Measurements from ENCODE around the gene CRY1. TPM values are rescaled to one million over a fixed set of nuclear protein-coding genes. Genes with fewer than 3 reads are reported as not detected.

CRY1 gene
- polyA plus RNA-seq, 1 of the 3 experiments (the other 2 are of a cell fraction), result 4.9 TPM

DNA sequence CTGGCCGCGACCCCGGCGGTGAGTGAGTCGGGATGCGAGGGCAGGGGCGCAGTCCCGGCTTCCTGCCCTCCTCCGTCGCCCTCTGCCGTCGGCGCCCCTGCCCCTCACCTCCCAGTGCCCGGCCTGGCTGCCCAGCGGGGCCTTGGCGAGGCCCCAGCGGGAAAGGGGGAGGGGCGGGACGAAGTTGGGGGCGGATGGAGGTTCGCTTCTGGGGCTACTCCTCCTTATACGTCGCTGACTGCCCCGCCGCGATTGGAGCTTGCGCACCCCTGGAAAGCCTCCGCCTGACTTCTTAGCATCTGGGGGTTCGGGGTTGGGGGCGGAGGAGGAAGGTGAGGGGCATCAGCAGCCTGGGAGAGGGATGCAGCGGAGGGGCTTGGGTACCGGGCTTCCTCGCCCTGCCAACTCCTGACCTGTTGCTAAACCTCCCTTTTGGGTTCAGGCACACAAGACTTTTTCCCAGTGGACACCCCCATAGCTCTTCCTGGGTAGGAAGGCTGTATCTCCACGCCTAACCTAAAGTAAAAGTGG, 137.2 kb downstream of the CRY1 start:
- WGBS (ENCODE audit: low lambda C conversion rate), result 1% methylated on average over 10 of the region's 34 CpGs
- H3K4me2 ChIP-seq, result peak overlapping the region; percentile 90
- CTCF ChIA-PET, result interaction anchor here (0.6 to 1.9 kb wide), 12 partner anchors 13 to 599 kb away, joined by 3 to 9 read pairs (median 4); partner anchors contain the start of genes MTERF2 and POLR3B
- H3K27me3 ChIP-seq (ENCODE audit: insufficient read depth), result no peaks in the 10 kb centered on the region
- peaks cover 43% of the 10 kb centered on the region for H4K20me1 ChIP-seq (ENCODE audit: insufficient read depth)
- no peak for TF ChIP-seq EZH2phosphoT487 (IDR thresholded peaks at IDR 0.05; ENCODE audit: borderline replicate concordance, low read depth)
- TF ChIP-seq FOSL2 (IDR thresholded peaks at IDR 0.05; ENCODE audit: borderline replicate concordance, low read depth), result no peak
- TF ChIP-seq SIN3A (IDR thresholded peaks at IDR 0.05; ENCODE audit: borderline replicate concordance, low read depth, low read length), result 0 out of 2 replicates have a peak, but pooled peaks have one; percentile 20
- peak; percentile 26; the same call in 1 of the 2 replicates for TF ChIP-seq NFIC (IDR thresholded peaks at IDR 0.05; ENCODE audit: borderline replicate concordance)
- TF ChIP-seq CHD2 (IDR thresholded peaks at IDR 0.05; ENCODE audit: low read length, partially characterized antibody), result peak; percentile 29
- TF ChIP-seq, protein P1, sequence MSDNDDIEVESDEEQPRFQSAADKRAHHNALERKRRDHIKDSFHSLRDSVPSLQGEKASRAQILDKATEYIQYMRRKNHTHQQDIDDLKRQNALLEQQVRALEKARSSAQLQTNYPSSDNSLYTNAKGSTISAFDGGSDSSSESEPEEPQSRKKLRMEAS (IDR thresholded peaks at IDR 0.05; ENCODE audit: low read depth), result peak; percentile 5; the same call in 1 of the 2 replicates
- no peak for TF ChIP-seq TCF12 (IDR thresholded peaks at IDR 0.05)
- TF ChIP-seq POLR2AphosphoS5 (IDR thresholded peaks at IDR 0.05; ENCODE audit: low read depth, low read length), result no peak
- TF ChIP-seq SMC3 (IDR thresholded peaks at IDR 0.05; ENCODE audit: low read depth, low read length), result peak; percentile 10; the same call in 1 of the 2 replicates
- TF ChIP-seq, protein P2, sequence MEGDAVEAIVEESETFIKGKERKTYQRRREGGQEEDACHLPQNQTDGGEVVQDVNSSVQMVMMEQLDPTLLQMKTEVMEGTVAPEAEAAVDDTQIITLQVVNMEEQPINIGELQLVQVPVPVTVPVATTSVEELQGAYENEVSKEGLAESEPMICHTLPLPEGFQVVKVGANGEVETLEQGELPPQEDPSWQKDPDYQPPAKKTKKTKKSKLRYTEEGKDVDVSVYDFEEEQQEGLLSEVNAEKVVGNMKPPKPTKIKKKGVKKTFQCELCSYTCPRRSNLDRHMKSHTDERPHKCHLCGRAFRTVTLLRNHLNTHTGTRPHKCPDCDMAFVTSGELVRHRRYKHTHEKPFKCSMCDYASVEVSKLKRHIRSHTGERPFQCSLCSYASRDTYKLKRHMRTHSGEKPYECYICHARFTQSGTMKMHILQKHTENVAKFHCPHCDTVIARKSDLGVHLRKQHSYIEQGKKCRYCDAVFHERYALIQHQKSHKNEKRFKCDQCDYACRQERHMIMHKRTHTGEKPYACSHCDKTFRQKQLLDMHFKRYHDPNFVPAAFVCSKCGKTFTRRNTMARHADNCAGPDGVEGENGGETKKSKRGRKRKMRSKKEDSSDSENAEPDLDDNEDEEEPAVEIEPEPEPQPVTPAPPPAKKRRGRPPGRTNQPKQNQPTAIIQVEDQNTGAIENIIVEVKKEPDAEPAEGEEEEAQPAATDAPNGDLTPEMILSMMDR (IDR thresholded peaks at IDR 0.05), result 0 out of 2 replicates have a peak, but pooled peaks have one; percentile 20
- TF ChIP-seq GATA2 (CRISPR knock-in tag; IDR thresholded peaks at IDR 0.05), result no peak
- TF ChIP-seq, protein P3, sequence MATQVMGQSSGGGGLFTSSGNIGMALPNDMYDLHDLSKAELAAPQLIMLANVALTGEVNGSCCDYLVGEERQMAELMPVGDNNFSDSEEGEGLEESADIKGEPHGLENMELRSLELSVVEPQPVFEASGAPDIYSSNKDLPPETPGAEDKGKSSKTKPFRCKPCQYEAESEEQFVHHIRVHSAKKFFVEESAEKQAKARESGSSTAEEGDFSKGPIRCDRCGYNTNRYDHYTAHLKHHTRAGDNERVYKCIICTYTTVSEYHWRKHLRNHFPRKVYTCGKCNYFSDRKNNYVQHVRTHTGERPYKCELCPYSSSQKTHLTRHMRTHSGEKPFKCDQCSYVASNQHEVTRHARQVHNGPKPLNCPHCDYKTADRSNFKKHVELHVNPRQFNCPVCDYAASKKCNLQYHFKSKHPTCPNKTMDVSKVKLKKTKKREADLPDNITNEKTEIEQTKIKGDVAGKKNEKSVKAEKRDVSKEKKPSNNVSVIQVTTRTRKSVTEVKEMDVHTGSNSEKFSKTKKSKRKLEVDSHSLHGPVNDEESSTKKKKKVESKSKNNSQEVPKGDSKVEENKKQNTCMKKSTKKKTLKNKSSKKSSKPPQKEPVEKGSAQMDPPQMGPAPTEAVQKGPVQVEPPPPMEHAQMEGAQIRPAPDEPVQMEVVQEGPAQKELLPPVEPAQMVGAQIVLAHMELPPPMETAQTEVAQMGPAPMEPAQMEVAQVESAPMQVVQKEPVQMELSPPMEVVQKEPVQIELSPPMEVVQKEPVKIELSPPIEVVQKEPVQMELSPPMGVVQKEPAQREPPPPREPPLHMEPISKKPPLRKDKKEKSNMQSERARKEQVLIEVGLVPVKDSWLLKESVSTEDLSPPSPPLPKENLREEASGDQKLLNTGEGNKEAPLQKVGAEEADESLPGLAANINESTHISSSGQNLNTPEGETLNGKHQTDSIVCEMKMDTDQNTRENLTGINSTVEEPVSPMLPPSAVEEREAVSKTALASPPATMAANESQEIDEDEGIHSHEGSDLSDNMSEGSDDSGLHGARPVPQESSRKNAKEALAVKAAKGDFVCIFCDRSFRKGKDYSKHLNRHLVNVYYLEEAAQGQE (IDR thresholded peaks at IDR 0.05; ENCODE audit: low read depth, low read length), result no peak
- TF ChIP-seq NRF1 (IDR thresholded peaks at IDR 0.05; ENCODE audit: low read depth, low read length), result no peak
- 0 out of 2 replicates have a peak, but pooled peaks have one; percentile 11 for TF ChIP-seq GABPA (IDR thresholded peaks at IDR 0.05; ENCODE audit: low read depth)
- H3K4me1 ChIP-seq (ENCODE audit: control insufficient read depth in 1 of 2, insufficient read depth in 2 of 2, low read depth in 1 of 2, low read length in 1 of 2), result peaks cover 9% of the 10 kb centered on the region in 2 experiments; a peak in 2 of 4 replicates
- peak overlapping the region; percentile 99 for H3K9ac ChIP-seq
- H3K9me2 ChIP-seq, result no peaks in the 10 kb centered on the region
- H3K36me3 ChIP-seq (replicated peaks in 1 of 2; ENCODE audit: control insufficient read depth in 1 of 2, insufficient read depth in 2 of 2, low read length in 1 of 2), result peaks cover 0 to 11% of the 10 kb centered on the region in 2 experiments
- peak overlapping the region; percentile 33; the same call in 1 of the 2 replicates for H2AFZ ChIP-seq (ENCODE audit: low read depth)
- H3K9me3 ChIP-seq, result no peaks in the 10 kb centered on the region
- H3K4me3 ChIP-seq (ENCODE audit: low read depth in 2 of 2, low read length in 1 of 2), result peak overlapping the region; percentile 66 to 97
- H3K27ac ChIP-seq (ENCODE audit: low read depth in 2 of 2, low read length in 1 of 2), result peak overlapping the region; percentile 92 to 97
- peaks cover 67% of the 10 kb centered on the region for H3K79me2 ChIP-seq (ENCODE audit: insufficient read depth)
- DNase-seq, result peak; percentile 86
- POLR2A ChIA-PET, result interaction anchor here (1.4 to 2.2 kb wide), 5 partner anchors 14 to 181 kb away, joined by 3 to 11 read pairs (median 5); partner anchors contain the start of genes CRY1, MTERF2 and RIC8B
- H3F3A ChIP-seq (replicated peaks; ENCODE audit: insufficient read depth), result peaks cover 6% of the 10 kb centered on the region
